ENCODE measurements around the gene MTMR12.
A peak's percentile ranks its signal among the peaks of the same experiment; 100 is the strongest.
"Not testable (repeated sequence)": the region's sequence is repeated elsewhere in the genome, so short reads cannot be mapped to it uniquely, and the experiment has no call there.

Gene MTMR12

DNA sequence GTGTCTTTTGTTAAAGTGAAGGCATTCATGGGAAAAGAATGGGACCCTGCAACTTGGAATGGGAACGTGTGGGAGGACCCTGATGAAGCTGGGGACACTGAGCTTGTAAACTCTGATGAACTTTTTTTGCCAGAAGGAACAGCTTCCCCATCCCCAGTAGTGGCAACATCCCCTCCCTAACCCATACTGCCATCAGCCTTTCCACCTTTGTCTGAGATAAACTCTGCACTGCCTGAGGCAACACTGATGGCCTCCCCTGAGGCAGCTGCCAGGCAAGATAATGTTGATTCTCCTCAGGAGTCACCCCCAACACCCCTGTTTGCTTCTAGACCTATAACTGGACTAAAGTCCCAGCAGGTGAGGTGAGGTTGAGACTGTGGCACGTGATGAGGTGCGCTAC, 24.6 kb downstream of the MTMR12 start:
- not testable (repeated sequence) for H3K4me3 ChIP-seq (ENCODE audit: severe bottlenecking); H3K9me3 ChIP-seq (ENCODE audit: severe bottlenecking); H3K36me3 ChIP-seq (ENCODE audit: low read depth); DNase-seq (ENCODE audit: low spot score); H3K27ac ChIP-seq (ENCODE audit: poor library complexity, severe bottlenecking); H3K27me3 ChIP-seq (ENCODE audit: insufficient read depth, poor library complexity, severe bottlenecking); H3K4me1 ChIP-seq (ENCODE audit: insufficient read depth, poor library complexity, severe bottlenecking); ATAC-seq (ENCODE audit: low read depth)

DNA sequence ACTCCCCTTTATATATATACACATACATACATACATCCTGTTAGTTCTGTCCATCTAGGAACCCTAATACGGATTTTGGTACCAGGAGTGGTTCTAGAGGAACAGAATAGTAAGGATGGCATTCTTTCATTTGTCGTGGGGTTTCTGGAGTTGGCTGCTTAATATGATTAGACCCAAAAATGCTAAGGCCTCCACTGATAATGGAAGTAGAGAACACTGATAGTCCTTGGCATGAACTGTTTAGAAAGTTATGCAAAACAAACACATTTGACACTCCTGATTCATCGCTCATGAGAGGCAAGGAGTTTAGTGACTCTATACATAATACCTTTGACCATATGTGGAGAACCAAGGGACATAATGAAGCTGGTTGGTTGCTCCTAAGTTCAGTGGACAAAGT, 25.2 kb downstream of the MTMR12 start:
- H3K36me3 ChIP-seq (ENCODE audit: low read depth); H3K27ac ChIP-seq (ENCODE audit: poor library complexity, severe bottlenecking); H3K4me1 ChIP-seq (ENCODE audit: insufficient read depth, poor library complexity, severe bottlenecking); H3K4me3 ChIP-seq (ENCODE audit: severe bottlenecking); ATAC-seq (ENCODE audit: low read depth); DNase-seq (ENCODE audit: low spot score); H3K9me3 ChIP-seq (ENCODE audit: severe bottlenecking); H3K27me3 ChIP-seq (ENCODE audit: insufficient read depth, poor library complexity, severe bottlenecking): not testable (repeated sequence)

DNA sequence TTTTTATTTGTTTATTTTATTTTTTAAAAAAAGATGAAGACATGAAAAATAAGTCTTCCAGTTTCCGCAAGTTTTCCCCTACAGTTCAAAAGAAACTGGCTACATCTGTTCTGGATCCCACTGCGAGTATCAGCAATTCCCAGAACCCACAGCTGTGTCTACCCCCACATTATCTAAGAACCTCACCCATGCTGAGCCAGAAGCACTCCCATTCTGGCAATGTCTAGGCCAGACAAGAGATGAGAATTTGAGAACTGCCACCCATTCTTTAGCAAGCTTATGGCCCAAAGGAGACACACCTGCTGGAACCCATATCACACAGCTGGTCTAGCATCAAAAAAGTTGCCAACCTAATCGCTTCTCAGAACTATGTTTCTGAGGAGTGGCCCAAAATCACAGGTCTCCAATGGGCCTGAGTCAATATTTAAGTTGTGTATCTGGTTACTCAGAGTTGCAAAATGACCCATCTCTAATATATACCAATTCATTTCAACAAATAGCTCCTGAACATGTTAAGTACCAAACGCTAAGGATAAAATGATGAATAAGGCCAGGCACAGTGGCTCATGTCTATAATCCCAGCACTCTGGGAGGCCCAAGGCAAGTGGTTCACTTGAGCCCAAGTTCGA, 27.1 kb downstream of the MTMR12 start:
- Histone ChIP-seq H3K4me1 (ENCODE audit: insufficient read depth, poor library complexity, severe bottlenecking) (no peaks in the 10 kb centered on the region), H3K4me3 (ENCODE audit: severe bottlenecking) (no peak overlapping the region), H3K9me3 (ENCODE audit: severe bottlenecking) (no peaks in the 10 kb centered on the region), H3K36me3 (ENCODE audit: low read depth) (no peaks in the 10 kb centered on the region), H3K27ac (ENCODE audit: poor library complexity, severe bottlenecking) (no peak overlapping the region), H3K27me3 (ENCODE audit: insufficient read depth, poor library complexity, severe bottlenecking) (no peaks in the 10 kb centered on the region)
- DNase-seq (ENCODE audit: low spot score), result no peak
- TF ChIP-seq, protein P1, sequence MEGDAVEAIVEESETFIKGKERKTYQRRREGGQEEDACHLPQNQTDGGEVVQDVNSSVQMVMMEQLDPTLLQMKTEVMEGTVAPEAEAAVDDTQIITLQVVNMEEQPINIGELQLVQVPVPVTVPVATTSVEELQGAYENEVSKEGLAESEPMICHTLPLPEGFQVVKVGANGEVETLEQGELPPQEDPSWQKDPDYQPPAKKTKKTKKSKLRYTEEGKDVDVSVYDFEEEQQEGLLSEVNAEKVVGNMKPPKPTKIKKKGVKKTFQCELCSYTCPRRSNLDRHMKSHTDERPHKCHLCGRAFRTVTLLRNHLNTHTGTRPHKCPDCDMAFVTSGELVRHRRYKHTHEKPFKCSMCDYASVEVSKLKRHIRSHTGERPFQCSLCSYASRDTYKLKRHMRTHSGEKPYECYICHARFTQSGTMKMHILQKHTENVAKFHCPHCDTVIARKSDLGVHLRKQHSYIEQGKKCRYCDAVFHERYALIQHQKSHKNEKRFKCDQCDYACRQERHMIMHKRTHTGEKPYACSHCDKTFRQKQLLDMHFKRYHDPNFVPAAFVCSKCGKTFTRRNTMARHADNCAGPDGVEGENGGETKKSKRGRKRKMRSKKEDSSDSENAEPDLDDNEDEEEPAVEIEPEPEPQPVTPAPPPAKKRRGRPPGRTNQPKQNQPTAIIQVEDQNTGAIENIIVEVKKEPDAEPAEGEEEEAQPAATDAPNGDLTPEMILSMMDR (IDR thresholded peaks at IDR 0.05; ENCODE audit: poor library complexity, severe bottlenecking), result no peak
- ATAC-seq (ENCODE audit: low read depth), result no peak

DNA sequence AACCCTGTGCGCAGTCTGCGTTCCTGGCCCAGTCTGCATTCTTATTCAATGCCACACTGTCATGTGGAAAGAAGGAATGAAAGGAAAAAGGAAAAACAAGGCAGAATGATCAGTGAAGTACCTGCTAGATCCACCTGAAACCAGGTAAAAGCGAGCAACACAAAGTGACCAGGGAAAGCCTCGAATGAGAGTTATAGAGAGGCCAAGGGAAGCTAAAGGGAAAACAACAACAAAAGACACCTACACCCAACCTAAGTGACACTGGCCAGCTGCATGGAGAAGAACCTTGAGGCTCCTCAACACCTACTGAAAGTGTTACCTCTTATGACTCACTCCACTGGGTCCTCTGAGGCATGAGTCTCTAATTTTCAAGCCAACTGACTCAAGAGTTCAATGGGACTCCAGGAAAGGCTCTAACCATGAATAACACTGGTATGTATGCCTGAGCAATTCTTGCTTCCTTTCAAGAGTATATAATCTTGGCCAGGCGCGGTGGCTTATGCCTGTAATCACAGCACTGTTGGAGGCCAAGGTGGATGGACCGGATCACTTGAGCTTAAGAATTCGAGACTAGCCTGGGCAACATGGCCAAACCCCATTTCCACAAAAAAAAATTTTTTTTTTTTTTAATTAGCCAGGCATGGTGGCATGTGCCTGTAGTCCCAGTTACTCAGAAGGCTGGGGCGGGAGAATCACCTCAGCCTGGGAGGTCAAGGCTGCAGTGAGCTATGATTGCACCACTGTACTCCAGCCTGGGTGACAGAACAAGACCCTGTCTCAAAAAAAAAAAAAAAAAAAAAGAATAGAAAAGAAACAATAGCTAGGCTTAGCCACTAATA, 29.0 kb downstream of the MTMR12 start:
- H3K27ac ChIP-seq (ENCODE audit: poor library complexity, severe bottlenecking), result no peak overlapping the region
- no peaks in the 10 kb centered on the region for H3K36me3 ChIP-seq (ENCODE audit: low read depth)
- H3K27me3 ChIP-seq (ENCODE audit: insufficient read depth, poor library complexity, severe bottlenecking), result no peaks in the 10 kb centered on the region
- H3K4me1 ChIP-seq (ENCODE audit: insufficient read depth, poor library complexity, severe bottlenecking), result no peaks in the 10 kb centered on the region
- H3K4me3 ChIP-seq (ENCODE audit: severe bottlenecking), result no peak overlapping the region
- ATAC-seq (ENCODE audit: low read depth), result peak; percentile 77; the same call in 2 of the 3 replicates
- TF ChIP-seq, protein P1 (IDR thresholded peaks at IDR 0.05; ENCODE audit: poor library complexity, severe bottlenecking), result no peak
- H3K9me3 ChIP-seq (ENCODE audit: severe bottlenecking), result no peaks in the 10 kb centered on the region
- DNase-seq (ENCODE audit: low spot score), result no peak

DNA sequence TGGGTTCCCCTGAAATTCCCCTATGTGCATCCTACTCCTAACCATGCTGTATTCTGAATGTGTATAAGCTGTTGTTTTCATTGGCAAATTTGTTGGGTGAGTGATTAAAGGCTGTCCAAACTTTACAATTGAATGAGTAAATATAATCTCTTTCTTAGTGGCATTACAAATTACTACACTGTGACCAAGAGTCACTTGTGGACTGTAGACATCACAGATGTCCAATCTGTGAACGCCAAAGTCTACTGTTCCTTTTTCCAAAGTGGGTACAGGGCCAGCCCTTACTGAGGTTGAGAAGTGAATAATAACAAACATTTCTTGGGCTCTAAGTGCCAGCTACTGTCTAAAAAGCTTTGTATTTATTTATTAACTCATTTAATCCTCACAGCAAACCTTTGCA, 29.7 kb downstream of the MTMR12 start:
- no peak overlapping the region for H3K27ac ChIP-seq (ENCODE audit: poor library complexity, severe bottlenecking)
- no peaks in the 10 kb centered on the region for H3K4me1 ChIP-seq (ENCODE audit: insufficient read depth, poor library complexity, severe bottlenecking)
- no peaks in the 10 kb centered on the region for H3K36me3 ChIP-seq (ENCODE audit: low read depth)
- no peak for ATAC-seq (ENCODE audit: low read depth)
- TF ChIP-seq, protein P1 (IDR thresholded peaks at IDR 0.05; ENCODE audit: poor library complexity, severe bottlenecking), result no peak
- no peaks in the 10 kb centered on the region for H3K27me3 ChIP-seq (ENCODE audit: insufficient read depth, poor library complexity, severe bottlenecking)
- H3K9me3 ChIP-seq (ENCODE audit: severe bottlenecking), result no peaks in the 10 kb centered on the region
- H3K4me3 ChIP-seq (ENCODE audit: severe bottlenecking), result no peak overlapping the region
- DNase-seq (ENCODE audit: low spot score), result no peak

All from RWPE2 (cell line).